Stimulated activated naive CD4-positive, alpha-beta T cell treated with Interleukin-2 at 50 U/mL for 16 hours (primary cell): ENCODE data around the gene MOSMO.
"Not testable (repeated sequence)": the region's sequence is repeated elsewhere in the genome, so short reads cannot be mapped to it uniquely, and the experiment has no call there.

Source experiments
- DNase-seq: peaks from one replicate; lab custom pipeline; 2025; lab: John Stamatoyannopoulos, UW

Gene MOSMO

DNA sequence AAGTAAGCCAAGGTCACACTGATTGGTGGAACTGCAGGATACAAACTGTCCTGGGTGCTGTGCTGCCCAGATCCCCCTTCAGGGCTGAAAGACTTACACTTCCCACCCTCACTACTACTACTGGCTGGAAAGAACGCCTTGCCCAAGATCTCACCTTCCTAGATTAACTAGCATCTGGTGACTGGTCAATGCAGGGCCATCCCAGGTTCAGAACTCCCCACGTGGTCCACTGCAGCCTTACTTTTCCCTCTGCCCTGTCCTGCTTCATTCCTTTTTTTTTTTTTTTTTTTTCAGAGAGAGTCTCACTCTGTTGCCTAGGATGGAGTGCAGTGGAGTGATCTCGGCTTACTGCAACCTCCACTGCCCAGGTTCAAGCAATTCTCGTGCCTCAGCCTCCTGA, 4.7 kb upstream of the MOSMO start:
- DNase-seq: no peak

DNA sequence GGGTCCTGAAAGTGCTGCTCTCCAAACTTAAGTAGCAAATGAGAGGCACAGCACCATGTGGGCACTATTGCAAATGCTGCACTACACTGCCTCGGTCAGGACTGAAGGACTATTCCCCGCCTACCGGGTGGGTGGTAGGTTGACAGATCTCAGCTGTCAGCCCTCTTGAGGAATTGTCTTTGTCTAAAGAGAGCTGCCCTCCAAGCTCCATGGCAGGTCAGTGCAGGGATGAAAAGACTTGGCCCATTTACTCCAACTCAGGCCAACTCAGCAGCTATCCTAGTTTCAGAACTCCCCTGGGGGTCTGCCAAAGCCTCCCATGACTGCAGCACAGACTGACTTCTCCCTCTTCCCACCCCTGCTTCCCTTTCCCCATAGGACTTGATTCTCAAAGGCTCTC, 3.6 kb upstream of the MOSMO start:
- DNase-seq: no peak

DNA sequence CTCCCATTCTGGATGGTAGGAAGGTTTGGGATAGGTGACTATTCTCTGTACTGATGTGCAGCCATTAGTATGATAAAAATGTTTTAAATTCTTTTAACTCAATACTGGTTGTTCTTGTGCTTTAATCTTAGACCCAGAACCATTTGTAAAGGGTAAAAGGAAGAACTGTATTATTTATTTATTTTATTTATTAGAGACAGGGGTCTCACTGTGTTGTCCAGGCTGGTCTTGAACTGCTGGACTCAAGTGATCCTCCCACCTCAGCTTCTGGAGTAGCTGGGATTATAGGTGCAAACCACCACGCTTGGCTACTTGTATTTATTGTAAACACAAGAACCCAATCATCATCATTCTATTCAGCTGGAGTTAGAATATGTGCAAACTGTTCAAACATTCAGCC, 2.2 kb upstream of the MOSMO start:
- no peak for DNase-seq

DNA sequence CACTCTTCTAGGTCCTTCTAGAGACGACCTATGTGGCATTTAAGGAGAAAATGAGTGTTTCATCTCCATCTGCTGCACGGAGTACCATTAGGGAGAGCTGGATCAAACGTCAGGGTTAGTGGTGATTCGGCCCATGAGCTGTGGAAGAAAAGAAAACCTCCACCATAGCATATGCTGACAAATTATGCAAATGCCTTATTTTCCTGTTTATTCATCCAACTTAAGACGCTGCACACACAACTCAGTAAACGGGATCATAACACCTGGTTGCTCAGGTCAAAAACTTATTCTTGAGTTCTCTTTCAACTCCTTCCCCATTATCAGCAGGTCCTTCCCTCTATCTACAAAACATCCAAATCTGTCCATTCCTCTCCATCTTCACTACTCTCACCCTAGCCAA, 1.3 kb upstream of the MOSMO start:
- no peak for DNase-seq

DNA sequence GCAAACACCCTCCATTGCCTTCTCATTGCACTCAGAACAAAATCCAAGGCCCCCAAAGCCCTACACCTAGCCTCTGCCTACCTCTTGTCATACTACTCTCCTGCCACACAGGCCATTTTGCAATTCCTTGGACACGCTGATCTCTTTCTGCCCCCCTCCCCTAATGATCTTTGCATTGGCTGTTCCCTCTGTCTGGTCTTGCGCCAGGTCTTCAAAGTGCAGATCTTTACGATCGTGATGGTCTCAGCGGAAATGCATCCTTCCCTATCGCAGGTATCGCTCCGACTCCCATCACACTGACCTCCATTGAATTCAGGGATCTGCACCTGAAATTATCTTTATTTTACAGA, 777 bp upstream of the MOSMO start:
- DNase-seq: no peak

DNA sequence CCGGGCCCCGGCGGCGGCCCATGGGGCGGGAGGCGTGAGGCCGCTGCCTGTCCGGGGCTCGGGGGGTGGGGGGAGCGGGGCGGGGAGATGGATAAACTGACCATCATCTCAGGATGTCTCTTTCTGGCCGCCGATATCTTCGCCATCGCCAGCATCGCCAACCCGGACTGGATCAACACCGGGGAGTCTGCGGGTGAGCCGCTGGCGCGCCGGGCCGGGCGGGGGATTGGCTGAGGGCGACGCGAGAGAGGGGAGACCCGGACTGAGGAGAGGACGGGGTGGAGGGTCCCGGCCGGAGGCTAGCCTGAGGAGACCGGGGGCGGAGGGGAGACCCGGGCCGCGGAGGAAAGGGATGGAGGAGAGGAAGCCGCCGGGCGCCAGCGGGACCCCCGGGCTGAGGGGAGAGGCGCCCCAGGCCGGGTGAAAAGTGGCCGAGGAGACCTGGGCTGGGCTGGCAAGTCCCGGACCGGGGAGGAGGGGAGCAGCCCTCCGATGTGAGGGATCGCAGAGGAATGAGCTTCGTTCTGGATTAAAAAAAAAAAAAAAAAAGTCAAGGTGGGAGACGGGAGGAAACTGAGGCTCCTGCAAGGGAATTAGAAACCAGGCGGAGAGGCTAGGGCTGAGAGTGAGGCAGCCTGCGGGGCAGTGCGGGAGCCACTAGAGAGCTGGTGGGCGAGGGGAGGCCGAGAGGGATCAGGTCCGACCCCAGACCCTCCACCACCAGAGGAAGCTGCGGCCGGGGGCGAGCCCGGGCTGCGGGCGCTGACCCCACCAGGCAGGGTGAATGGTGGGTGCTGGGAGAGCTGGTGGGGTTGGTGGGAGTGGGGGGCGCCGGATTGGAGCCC, 526 bp downstream of the MOSMO start:
- DNase-seq: peak; percentile 19

DNA sequence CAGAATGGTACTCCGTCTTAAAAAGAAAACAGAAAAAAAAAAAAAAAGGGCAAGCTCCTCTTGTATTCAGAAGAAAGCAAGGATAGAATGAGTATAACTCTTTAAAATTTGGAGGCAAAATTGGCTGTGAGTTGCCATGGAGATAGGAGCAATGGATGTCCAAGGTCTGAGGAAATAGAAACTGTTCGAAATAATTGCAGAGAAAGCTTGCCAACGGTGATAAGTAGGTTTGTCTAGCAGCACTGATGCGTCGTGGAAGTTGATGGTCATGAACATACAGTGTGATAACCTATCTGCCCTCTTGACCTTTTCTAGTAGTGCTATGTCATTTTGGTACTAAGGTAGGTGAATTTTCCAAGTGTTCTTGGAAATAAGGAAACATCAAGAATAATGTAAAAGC, 3.0 kb downstream of the MOSMO start:
- no peak for DNase-seq

DNA sequence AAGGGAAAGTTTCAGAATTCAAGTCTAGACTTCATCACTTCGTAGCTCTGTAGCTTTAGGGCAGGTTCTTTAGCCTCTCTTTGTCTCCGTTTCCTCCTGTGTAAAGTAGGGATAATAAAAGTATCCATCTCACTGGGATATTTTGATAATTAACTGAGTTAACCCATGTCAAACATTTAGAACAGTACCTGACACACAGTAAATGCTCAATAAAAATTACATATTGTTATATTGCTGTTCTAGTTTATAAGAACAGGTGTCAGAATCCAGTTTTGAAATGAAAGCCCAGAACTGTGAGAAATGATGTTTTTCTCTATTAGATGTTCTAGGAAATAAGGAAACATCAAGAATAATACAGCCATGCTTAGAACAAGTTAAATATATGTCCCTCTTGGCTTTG, 4.3 kb downstream of the MOSMO start:
- DNase-seq: no peak

DNA sequence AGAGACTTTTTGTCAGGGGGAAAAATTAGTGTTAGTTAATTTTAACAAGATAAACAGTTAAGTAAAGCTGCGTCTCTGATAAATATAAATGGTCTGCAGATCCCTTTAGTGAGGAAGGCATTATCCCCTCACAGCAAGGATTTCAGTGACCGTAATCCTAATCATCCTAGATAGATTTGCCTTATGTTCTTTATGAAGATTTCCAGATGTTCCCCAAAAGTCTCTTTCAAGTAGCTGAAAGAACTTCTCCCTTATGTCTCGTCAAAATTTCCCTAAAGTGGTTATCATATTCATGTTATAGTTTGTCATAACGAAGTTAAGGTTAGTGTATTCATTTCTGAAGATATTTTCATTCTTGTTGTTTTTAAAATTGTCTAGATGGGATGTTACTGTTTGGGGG, 5.6 kb downstream of the MOSMO start:
- no peak for DNase-seq

DNA sequence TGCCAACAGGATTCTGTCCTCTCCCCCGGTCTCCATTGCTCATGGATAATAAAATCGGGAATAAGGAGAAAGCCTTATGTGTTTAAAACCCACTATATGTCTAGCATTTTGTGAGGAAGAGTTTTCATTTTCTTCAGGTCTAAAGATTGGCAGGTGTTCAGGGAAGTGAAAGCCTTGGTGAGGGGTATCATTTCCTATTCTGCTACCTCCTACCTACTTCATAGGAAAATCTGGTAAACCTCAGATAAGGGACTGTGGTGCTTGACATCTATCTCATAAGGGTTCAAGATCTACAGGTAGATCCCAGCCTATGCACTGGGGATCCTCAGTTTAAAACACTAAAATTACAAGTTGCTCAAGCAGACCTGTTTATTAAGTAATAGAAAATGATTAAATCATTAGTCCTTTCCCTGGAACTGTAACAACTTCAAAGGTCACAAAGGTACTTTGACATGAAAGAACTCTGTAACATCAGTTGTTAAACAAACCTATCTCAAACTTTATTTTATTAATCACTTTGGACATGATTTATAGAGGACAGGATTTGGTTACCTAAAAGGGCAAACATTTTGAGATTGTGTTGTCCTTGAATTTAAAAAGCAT, 6.5 kb downstream of the MOSMO start:
- no peak for DNase-seq

DNA sequence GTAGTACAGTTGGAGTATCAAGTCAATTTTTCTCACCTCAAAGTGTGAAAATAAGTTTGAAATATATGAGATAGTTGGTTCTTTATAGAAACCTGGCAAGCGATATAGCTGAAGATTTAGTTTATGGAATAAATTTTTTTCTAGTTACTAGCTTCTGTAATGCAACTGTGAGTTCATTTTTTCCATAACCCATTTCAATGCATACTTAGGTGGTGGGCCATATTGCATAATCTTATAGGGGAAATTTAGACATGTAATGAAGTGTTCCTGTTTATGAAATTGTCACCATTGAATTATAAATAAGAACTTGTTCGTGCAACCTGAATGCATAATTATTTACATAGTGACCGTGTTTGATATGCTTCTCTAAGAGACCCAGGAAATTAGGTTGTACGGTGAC, 9.0 kb downstream of the MOSMO start:
- no peak for DNase-seq

DNA sequence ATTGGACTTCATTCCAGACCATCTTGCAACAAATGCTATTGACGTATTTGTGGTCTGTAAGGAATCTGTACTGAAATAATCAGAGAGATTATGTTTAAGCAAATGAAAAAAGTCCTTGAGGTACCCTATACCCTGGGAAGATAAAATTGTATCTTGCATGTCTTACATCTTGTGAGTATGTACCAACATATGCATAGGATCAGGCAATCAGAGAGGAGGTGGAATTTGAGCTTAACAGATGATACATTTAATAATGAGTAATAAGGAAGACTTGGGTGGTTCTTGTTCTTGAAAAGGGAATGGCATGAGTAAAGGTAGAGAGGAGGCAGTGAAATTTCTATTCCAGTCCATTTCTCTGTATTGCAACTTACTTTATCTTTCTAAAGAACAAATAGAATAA, 10.6 kb downstream of the MOSMO start:
- no peak for DNase-seq

DNA sequence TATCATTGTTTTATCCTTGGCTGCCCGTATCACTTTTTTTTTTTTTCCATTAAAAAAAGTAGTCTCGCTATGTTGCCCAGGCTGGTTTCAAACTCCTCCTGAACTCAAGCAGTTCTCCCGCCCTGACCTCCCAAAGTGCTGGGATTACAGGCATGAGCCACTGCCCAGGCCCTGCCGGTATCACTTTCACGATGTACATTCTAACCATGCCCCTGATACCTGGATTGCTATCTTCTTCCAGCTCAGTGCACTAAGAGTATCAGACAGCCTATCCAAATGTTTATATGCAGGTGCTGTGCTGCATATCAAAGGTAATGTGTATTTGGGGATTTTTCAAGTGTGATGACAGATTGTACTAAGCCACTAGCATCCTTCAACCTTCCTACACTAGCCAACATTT, 14.2 kb downstream of the MOSMO start:
- DNase-seq: no peak

DNA sequence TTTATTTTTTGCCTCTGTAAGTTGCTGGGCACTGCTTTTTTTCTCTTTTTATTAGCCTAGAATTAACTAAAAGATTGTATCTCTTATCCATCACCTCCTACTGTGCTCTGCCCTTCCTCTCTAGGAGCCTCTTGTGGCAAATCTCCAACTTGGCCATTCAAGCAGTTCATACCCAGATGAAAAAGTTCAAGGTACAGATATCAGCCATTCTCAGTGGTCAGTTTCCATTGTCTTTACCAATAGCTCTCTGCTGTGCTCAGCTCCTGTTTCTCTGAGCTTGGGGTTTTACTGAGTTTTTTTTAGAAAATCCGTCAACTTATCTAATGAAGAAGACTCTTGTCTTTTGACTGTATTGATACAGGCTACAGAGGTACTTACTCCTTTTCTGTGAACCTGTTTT, 15.6 kb downstream of the MOSMO start:
- no peak for DNase-seq

DNA sequence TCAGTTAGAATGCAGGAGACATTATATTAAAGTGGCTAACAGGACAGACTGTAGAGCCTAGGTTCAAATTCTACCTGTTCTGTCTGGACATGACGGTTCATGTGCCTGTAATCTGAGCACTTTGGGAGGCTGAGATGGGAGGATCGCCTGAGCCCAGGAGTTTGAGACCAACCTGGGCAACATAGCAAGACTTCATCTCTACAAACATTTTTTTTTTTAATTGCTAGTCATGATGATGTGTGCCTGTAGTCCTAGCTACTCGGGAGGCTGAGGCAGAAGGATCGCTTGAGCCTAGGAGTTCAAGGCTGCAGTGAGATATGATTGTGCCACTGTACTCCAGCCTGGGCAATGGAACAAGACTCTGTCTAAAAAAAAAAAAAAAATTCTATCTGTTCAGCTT, 16.9 kb downstream of the MOSMO start:
- DNase-seq: not testable (repeated sequence)

DNA sequence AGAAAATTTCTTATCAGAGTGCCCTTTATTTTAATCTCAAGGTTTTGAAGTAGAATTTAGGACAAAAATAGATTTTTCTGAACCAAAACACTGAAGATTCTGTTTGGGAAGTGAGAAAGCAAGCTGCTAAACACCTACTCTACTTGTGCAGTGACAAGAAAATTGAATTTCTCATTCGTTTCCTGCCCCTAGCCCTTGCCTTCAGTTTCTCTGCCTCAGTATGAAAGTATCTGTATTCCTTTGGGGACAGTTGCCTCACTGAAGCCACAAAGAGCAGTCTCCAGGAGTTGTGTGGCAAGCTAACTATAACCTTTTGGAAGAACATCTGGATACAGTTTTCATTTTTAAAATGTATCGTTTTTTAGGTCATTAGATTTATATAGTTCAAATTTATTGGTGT, 19.7 kb downstream of the MOSMO start:
- no peak for DNase-seq

DNA sequence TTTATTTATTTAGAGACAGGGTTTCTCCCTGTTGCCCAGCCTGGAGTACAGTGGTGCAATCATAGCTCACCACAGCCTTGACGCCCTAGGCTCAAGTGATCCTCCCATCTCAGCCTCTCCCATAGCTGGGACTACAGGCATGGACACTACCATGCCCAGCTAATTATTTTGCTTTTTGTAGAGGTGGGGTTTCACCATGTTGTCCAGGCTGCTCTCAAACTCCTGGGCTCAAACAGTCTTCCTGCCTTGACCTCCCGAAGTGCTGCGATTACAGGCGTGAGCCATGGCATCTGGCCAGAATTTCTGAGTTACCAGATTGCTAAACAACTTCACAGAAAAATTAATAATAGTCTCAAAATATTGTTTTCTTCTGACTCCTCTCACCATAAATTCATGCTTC, 21.7 kb downstream of the MOSMO start:
- DNase-seq: no peak

DNA sequence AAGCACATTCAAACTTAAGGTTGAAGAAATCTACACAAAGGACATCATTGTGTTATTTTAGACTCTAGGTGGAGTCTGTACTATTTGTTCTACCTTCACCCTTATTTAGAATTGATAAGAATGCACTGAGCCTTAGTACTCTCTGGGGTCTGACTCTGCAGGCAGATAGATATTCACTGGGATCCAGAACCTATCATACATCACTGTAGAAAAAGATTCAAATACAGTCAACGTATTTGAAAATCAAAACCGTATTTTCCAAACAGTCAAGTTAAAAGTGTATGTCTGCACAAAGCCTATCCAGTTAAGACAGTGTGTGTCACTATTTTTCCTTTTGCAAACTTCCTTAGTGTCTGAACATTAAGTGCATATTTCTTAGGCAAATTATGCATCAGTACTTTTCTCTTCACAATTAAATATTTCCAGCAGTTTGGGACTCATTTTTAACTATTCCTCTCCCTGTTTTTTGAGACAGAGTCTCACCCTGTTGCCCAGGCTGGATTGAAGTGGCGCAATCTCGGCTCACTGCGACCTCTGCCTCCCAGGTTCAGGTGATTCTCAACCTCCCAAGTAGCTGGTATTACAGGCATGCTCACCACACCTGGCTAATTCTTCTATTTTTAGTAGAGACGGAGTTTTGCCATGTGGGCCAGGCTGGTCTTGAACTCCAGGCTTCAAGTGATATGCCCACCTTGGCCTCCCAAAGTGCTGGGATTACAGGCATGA, 22.3 kb downstream of the MOSMO start:
- no peak for DNase-seq

DNA sequence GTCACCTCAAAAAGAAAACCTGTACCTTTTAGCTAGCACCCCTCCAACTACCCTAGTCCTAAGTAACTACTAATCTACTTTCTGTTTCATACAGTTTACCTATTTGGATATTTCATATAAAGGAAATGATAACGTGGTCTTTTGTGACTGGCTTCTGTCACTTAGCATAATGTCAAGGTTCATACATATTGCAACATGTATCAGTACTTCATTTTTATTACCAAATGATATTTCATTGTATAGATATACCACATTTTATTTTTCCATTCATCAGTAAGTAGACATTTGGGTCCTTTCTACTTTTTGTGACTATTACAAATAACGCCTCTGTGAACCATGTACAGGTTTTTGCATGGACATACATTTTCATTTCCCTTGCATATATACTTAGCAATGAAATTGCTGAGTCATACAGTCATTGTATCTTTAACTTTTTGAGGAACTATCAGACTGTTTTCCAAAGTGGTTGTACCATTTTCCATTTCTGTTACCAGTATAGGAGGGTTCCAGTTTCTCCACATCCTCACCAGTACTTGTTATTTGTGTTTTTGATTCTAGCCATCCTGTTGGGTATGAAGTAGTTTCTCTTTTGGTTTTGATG, 23.7 kb downstream of the MOSMO start:
- DNase-seq: no peak

DNA sequence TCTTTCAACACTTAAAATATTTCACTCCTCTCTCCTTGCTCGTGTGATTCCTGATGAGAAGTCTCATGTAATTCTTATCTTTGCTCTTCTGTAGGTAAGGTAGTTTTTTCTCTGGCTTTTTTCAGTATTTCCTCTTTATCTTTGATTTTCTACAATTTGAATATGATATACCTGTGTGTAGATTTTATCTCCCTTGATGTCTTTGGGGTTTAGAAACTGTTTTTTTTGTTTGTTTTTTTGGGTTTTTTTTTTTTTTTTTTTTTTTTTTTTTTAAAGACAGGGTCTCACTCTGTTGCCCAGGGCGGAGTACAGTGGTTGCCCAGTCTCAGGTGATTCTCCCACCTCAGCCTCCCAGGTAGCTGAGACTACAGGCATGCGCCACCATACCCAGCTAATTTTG, 26.6 kb downstream of the MOSMO start:
- no peak for DNase-seq

DNA sequence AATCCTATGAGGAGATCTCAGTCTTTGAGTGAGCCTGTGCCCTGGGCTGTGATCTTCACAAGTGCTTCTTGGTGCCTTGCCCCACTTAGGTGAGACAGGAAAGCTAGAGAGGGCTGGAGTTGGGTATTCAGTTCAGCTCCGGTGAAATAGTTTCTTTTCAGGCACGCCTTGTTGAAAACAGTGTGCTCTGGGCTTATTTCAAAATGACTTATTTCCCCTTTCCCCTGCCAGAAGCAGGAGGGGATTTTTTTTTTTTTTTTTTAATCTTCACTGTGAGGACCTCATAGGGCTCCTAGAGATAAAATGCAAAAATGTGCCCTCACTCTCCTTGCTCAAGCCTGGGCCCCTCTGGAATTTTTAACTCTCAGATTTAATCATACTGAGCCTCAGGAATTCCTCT, 27.2 kb downstream of the MOSMO start:
- DNase-seq: no peak

DNA sequence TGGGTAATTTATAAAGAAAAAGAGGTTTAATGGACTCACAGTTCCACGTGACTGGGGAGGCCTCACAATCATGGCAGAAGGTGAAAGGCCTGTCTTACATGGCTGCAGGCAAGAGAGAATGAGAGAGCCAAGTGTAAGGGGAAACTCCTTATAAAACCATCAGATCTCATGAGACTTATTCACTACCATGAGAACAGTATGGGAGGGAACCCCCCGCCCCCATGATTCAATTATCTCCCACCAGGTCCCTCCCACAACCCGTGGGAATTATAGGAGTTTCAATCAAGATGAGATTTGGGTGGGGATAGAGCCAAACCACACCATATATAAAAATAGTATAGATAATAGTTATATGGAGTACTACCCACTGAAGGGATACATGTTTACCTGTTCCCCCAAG, 36.0 kb downstream of the MOSMO start:
- DNase-seq: not testable (repeated sequence)

DNA sequence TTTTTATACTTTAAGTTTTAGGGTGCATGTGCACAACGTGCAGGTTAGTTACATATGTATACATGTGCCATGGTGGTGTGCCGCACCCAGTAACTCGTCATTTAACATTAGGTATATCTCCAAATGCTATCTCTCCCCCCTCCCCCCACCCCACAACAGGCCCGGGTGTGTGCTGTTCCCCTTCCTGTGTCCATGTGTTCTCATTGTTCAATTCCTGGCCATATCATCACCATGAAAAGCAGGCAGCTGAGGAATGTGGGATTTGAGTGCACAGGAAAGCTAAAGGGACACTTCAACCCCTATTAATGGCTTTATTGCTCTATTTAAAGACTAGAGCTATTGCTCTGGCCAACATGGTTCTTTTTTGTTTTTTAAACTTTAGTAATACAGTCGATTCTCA, 38.0 kb downstream of the MOSMO start:
- not testable (repeated sequence) for DNase-seq
